NCI-H446 (cell line): ENCODE data around the gene NRCAM.

Source experiments
- DNase-seq, 2 experiments: peaks; one replicate each; lab custom pipeline; 2025; lab: John Stamatoyannopoulos, UW

NRCAM gene

GRCh38 chr7:108203537-108203936, 252.7 kb downstream of the NRCAM start:
- DNase-seq: no peak

GRCh38 chr7:108202743-108203142, 253.5 kb downstream of the NRCAM start:
- no peak for DNase-seq

- DNase-seq: peak in 1 of 2 experiments; percentile 10
Measured at GRCh38 chr7:108201766-108202165, 254.5 kb downstream of the NRCAM start.

GRCh38 chr7:108200326-108200725, 255.9 kb downstream of the NRCAM start:
- DNase-seq: no peak

GRCh38 chr7:108197371-108198091, 258.7 kb downstream of the NRCAM start:
- DNase-seq: no peak

- no peak for DNase-seq
Measured at GRCh38 chr7:108196004-108196403, 260.2 kb downstream of the NRCAM start.

- no peak for DNase-seq
Measured at GRCh38 chr7:108193594-108194498, 262.4 kb downstream of the NRCAM start.

GRCh38 chr7:108190891-108191290, 265.3 kb downstream of the NRCAM start:
- no peak for DNase-seq

GRCh38 chr7:108189733-108190388, 266.4 kb downstream of the NRCAM start:
- no peak for DNase-seq

GRCh38 chr7:108188724-108189123, 267.5 kb downstream of the NRCAM start:
- no peak for DNase-seq

GRCh38 chr7:108181073-108181985, 274.9 kb downstream of the NRCAM start:
- DNase-seq: peak; percentile 8 to 26

- no peak for DNase-seq
Measured at GRCh38 chr7:108178398-108178797, 277.8 kb downstream of the NRCAM start.

GRCh38 chr7:108171164-108171563, 285.1 kb downstream of the NRCAM start:
- no peak for DNase-seq

GRCh38 chr7:108170251-108170650, 286.0 kb downstream of the NRCAM start:
- DNase-seq: no peak

- no peak for DNase-seq
Measured at GRCh38 chr7:108167460-108167859, 288.8 kb downstream of the NRCAM start.

GRCh38 chr7:108166687-108167086, 289.5 kb downstream of the NRCAM start:
- DNase-seq: no peak

- DNase-seq: no peak
Measured at GRCh38 chr7:108165723-108166122, 290.5 kb downstream of the NRCAM start.

- no peak for DNase-seq
Measured at GRCh38 chr7:108164946-108165345, 291.3 kb downstream of the NRCAM start.

GRCh38 chr7:108164342-108164741, 291.9 kb downstream of the NRCAM start:
- DNase-seq: no peak

- DNase-seq: no peak
Measured at GRCh38 chr7:108158776-108159175, 297.5 kb downstream of the NRCAM start.

GRCh38 chr7:108157606-108158335, 298.5 kb downstream of the NRCAM start:
- no peak for DNase-seq
